Esophagus mucosa (tissue), 1 donor: ENCODE measurements around the gene LILRA2. TPM values are rescaled to one million over a fixed set of nuclear protein-coding genes. Genes with fewer than 3 reads are reported as not detected.
"Not testable (repeated sequence)": the region's sequence is repeated elsewhere in the genome, so short reads cannot be mapped to it uniquely, and the experiment has no call there.

ENCODE experiments used
- ATAC-seq: fragments of 200-7000 bp; cut with Tn5 transposase; one replicate; pipeline ENCODE4 v1.9.1; 2020
- total RNA-seq: library from RNA; stranded (reverse); gene quantifications from one replicate; pipeline ENCODE4 v1.2.4, GENCODE V29; 2023
- donor health status: DM: yes; HTN: yes; CAD: no.

Gene LILRA2
- total RNA-seq, 1 donor from 2014 or later: not detected

- no peak for ATAC-seq
Measured at GRCh38 chr19:54612428-54612827, 38.8 kb downstream of the LILRA2 start.

DNA sequence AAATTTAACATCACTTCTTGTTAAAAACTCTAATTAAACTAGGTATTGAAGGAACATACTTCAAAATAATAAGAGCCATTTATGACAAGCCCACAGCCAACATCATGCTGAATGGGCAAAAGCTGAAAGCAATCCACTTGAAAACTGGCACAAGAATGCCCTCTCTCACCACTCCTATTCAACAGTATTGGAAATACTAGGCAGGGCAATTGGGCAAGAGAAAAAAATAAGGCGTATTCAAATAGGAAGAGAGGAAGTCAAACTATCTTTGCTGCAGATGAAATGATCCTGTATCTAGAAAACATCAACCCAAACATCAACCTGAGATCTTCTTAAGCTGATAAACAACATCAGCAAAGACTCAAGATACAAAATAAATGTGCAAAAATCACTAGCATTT is 41.1 kb downstream of the LILRA2 start:
- ATAC-seq: no peak

- ATAC-seq: no peak
Measured at GRCh38 chr19:54616057-54616456, 42.5 kb downstream of the LILRA2 start.

- no peak for ATAC-seq
Measured at GRCh38 chr19:54616821-54617560, 43.4 kb downstream of the LILRA2 start.

DNA sequence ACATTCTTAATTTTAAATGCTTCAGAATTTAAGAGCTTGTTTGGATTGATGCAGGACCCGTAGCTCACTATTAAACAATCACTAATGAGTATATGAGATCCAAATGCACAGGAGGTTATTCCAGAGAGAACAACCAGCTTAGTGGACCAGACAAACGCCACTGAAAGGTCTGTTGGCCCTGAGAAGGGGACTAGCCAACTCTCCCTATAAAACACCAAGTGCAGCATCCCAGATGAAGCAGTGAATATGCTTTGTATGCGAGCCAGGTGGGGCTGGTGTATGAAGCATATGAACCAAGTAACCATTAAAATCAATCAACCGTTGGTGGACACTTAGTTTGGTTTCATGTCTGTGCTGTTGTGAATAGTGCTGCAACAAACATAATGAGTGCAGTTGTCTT is 46.9 kb downstream of the LILRA2 start:
- no peak for ATAC-seq

DNA sequence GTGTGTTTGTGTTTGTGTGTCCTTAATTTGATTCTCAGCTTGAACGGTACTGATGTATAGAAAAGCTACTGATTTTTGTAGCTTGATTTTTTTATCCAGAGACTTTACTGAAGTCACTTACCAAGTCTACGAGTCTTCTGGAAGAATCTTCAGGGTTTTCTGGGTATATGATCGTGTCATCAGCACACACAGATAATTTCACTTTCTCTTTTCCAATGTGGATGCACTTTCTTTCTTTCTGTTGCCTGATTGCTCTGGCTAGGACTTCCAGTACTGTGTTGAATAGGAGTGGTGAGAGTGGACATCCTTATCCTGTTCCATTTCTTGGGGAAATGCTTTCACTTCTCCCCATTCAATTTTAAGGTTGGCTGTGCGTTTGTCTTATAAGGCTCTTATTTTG is 48.8 kb downstream of the LILRA2 start:
- no peak for ATAC-seq

- ATAC-seq: peak; percentile 42
Measured at GRCh38 chr19:54624234-54624633, 50.6 kb downstream of the LILRA2 start.

GRCh38 chr19:54624934-54625730 is 51.5 kb downstream of the LILRA2 start:
- ATAC-seq: peak; percentile 54

GRCh38 chr19:54626757-54627156 is 53.2 kb downstream of the LILRA2 start:
- ATAC-seq: no peak

DNA sequence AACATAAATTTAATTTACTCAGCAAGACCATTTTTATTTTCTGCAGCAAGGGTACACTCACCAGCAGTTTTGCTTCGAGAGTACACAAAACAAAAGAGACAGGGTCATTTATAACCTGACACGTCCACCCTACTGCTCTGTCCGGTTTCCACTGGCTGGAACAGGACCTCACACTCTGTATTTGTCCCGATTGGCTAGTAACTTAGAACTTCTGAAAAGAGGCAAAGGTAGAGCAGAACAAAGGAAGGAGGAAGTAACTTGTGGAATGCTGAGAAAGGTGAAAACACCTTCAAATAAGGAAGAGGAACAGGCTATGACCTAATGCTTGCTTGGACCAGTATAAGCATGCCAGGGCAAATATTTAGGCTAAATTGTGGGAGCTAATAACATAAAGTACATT is 54.3 kb downstream of the LILRA2 start:
- ATAC-seq: not testable (repeated sequence)

DNA sequence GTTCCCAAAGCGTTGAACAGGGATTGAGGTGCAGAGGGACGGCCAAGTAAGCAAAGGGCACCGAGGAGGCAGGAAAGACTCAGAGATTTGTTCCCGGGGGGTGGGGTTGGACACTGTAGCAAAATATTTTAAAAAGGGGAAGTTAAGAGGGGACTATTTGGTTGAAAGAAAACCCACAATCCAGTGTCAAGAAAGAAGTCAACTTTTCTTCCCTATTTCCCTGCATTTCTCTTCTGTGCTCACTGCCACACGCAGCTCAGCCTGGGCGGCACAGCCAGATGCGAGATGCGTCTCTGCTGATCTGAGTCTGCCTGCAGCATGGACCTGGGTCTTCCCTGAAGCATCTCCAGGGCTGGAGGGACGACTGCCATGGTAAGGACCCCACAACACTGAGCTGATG is 56.7 kb downstream of the LILRA2 start, which contains the start of gene LILRB1:
Gene LILRB1, plus strand, starts transcription at position 223 of the 400 bp plus-strand sequence. CDS start 590 bp downstream, outside the sequence.
- not testable (repeated sequence) for ATAC-seq

DNA sequence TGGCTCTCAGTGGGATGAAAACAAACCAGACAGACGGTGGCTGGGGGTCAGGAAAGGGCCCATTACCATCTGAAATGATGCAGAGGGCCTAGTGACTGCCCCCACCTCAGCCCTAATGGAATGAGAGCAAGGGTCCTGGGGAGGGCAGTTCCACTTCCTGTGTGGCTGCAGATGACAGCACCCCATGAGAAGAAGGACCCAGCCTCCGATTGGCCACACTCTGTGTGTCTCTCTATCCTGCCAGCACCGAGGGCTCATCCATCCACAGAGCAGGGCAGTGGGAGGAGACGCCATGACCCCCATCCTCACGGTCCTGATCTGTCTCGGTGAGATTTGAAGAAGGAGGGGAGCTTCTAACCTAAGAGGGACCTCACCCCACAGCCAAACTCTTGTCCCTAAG is 57.2 kb downstream of the LILRA2 start:
- ATAC-seq: no peak

DNA sequence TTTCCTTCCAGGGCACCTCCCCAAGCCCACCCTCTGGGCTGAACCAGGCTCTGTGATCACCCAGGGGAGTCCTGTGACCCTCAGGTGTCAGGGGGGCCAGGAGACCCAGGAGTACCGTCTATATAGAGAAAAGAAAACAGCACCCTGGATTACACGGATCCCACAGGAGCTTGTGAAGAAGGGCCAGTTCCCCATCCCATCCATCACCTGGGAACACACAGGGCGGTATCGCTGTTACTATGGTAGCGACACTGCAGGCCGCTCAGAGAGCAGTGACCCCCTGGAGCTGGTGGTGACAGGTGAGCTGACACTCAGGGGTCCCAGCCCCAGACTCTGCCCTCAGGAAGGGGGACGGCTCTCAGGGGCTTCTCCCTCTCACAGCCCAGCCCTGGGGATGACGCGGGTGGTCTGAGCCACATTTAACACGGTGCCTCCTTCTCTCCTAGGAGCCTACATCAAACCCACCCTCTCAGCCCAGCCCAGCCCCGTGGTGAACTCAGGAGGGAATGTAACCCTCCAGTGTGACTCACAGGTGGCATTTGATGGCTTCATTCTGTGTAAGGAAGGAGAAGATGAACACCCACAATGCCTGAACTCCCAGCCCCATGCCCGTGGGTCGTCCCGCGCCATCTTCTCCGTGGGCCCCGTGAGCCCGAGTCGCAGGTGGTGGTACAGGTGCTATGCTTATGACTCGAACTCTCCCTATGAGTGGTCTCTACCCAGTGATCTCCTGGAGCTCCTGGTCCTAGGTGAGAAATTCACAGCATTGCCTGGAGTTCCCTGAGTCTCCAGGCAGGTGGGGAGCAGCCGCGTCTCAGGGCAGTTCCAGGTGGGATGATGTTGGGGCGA is 58.1 kb downstream of the LILRA2 start:
- not testable (repeated sequence) for ATAC-seq

GRCh38 chr19:54632517-54632916 is 58.9 kb downstream of the LILRA2 start:
- not testable (repeated sequence) for ATAC-seq

- no peak for ATAC-seq
Measured at GRCh38 chr19:54633401-54633800, 59.8 kb downstream of the LILRA2 start.

GRCh38 chr19:54636081-54636480 is 62.5 kb downstream of the LILRA2 start:
- ATAC-seq: not testable (repeated sequence)

- no peak for ATAC-seq
Measured at GRCh38 chr19:54638683-54639082, 65.1 kb downstream of the LILRA2 start.

Other genes with a start within 250 kb of the LILRA2 start
- not detected for gene LILRA4, start 234.6 kb upstream of the LILRA2 start, total RNA-seq
- 1.5 TPM for gene LAIR1, start 208.9 kb upstream of the LILRA2 start, total RNA-seq
- gene TTYH1, start 158.3 kb upstream of the LILRA2 start, total RNA-seq: 0.44 TPM
- 38.5 TPM for gene LENG8, start 124.6 kb upstream of the LILRA2 start, total RNA-seq
- 7.2 TPM for gene LENG9, start 110.0 kb upstream of the LILRA2 start, total RNA-seq
- 18.2 TPM for gene CDC42EP5, start 100.5 kb upstream of the LILRA2 start, total RNA-seq
- gene LAIR2, start 71.0 kb upstream of the LILRA2 start, total RNA-seq: not detected
- 0.16 TPM for gene LILRA1, start 19.8 kb downstream of the LILRA2 start, total RNA-seq
- 1.3 TPM for gene LILRB1, start 56.7 kb downstream of the LILRA2 start, total RNA-seq
- gene LILRB4, start 89.2 kb downstream of the LILRA2 start, total RNA-seq: 0.48 TPM
- not detected for gene KIR3DL3, start 150.7 kb downstream of the LILRA2 start, total RNA-seq
- not detected for gene KIR2DL3, start 164.7 kb downstream of the LILRA2 start, total RNA-seq
- gene KIR2DL1, start 196.0 kb downstream of the LILRA2 start, total RNA-seq: not detected
- gene KIR2DL4, start 229.8 kb downstream of the LILRA2 start, total RNA-seq: not detected
- not detected for gene KIR3DL1, start 242.7 kb downstream of the LILRA2 start, total RNA-seq